ACC112 (cell line): Measurements from ENCODE around the gene HBP1.
A peak's percentile ranks its signal among the peaks of the same experiment; 100 is the strongest.

Experiments
- H2AFZ ChIP-seq: fragments of 200-600 bp; sonication (generic); one replicate; pipeline ENCODE4 v1.6.0; 2017; ENCODE audit warnings: antibody characterized with exemption, low read length; ENCODE audit not compliant: unreplicated experiment
- H3K27ac ChIP-seq: fragments of 200-600 bp; sonication (generic); 2 replicates; pipeline ENCODE4 v1.5.1; 2014; ENCODE audit warnings: low read depth, mild to moderate bottlenecking, antibody characterized with exemption, low read length, moderate library complexity
- H3K27me3 ChIP-seq: fragments of 200-600 bp; sonication (generic); 2 replicates; pipeline ENCODE4 v1.6.1; 2014; ENCODE audit warnings: mild to moderate bottlenecking, antibody characterized with exemption, low read length, moderate library complexity, mixed read lengths; ENCODE audit not compliant: insufficient read depth
- H3K36me3 ChIP-seq: fragments of 200-600 bp; sonication (generic); 2 replicates; pipeline ENCODE4 v1.6.1; 2016; ENCODE audit warnings: mild to moderate bottlenecking, antibody characterized with exemption, low read length, moderate library complexity, mixed read lengths; ENCODE audit not compliant: insufficient read depth
- H3K4me1 ChIP-seq: fragments of 200-600 bp; sonication (generic); one replicate; pipeline ENCODE4 v1.6.1; 2016; ENCODE audit warnings: low read length, mixed read lengths; ENCODE audit not compliant: insufficient read depth, unreplicated experiment, control insufficient read depth
- H3K4me3 ChIP-seq: fragments of 200-600 bp; sonication (generic); 2 replicates; pipeline ENCODE4 v1.5.1; 2014; ENCODE audit warnings: mild to moderate bottlenecking, low read depth, low read length
- H3K79me2 ChIP-seq: fragments of 200-600 bp; sonication (generic); one replicate; pipeline ENCODE4 v1.6.0; 2016; ENCODE audit warnings: low read length; ENCODE audit not compliant: control insufficient read depth, unreplicated experiment, insufficient read depth

The HBP1 gene

DNA sequence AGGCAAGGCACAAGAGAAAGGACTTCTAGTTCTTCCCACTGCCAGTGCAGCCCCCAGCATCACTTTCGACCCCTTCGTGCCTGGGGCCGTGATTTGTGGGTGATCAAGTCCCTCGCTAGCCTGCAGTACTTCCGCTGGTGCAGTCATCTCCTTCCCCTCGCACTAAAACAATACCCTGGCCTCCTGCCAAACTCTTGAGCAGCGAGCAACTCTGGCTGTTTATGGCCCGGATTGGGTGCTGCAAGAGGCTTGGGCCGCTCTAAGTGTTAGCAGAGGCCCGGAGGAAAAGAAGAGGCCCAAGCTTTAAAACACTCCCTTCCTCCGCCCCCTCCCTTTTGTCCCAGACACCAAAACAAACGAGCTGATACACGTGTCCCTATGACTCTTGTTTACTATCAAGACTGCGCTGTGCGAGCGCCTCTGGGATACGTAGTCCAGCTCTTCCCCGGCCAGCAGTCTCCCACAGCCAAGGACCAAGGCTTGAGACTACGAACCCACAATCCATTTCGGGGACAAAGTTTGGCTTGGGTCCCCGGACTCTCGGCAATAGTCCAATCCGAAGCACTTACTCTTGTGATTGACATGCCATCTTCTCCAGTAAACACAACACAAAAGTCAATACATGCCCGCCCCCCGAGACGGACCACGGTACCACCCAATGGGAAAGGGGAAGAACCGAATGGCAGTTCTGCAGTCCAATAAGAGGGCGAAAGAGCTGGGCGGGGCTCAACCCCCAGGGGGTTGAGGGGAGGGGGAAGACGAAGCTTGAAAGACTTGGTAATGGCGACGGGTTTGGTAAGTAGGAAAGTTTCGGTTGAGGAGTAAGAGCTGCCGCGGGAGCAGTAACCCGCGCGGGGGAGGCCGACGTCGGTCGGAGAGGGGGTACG, at the start of gene HBP1:
HBP1 (plus strand) TSS at position 771 of the 887 bp plus-strand sequence. CDS start 10,891 bp downstream, outside the sequence.
- peak within 1 kb of the TSS; percentile 71 for H2AFZ ChIP-seq
- H3K27me3 ChIP-seq: no peaks in the 10 kb centered on the region
- H3K36me3 ChIP-seq: no peaks in the 10 kb centered on the region
- peaks cover 29% of the 10 kb centered on the region for H3K4me1 ChIP-seq
- peak within 1 kb of the TSS; percentile 94 for H3K27ac ChIP-seq
- peak within 1 kb of the TSS; percentile 78 for H3K4me3 ChIP-seq
- peaks cover 29% of the 10 kb centered on the region for H3K79me2 ChIP-seq

GRCh38 chr7:107119376-107120105, 49.3 kb upstream of the HBP1 start:
- H3K27ac ChIP-seq: no peak overlapping the region
- H2AFZ ChIP-seq: no peak overlapping the region
- no peaks in the 10 kb centered on the region for H3K27me3 ChIP-seq
- H3K79me2 ChIP-seq: no peaks in the 10 kb centered on the region
- H3K4me3 ChIP-seq: no peak overlapping the region
- H3K4me1 ChIP-seq: peaks cover 8% of the 10 kb centered on the region
- H3K36me3 ChIP-seq: no peaks in the 10 kb centered on the region

DNA sequence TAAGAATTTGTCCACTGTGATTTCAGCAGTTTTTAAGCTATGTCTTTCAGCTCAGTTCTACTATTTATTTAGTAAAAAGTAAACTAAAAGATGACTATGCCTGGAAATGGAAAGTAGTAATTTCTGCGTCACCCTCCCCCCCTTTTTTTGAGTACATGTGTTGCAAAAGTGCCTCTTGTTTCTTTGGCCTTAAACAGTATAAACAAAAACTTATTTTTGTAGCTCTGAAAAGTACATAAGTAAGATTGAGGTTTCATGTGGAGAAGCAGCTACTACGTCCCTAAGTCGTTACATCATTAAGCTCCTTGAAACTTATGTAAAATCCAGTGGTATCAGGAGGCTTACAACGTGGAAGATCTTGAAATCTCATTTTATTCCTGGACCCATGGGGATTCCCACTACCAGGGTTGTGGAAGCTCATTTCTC, 46.3 kb upstream of the HBP1 start:
- H3K4me3 ChIP-seq: no peak overlapping the region
- H2AFZ ChIP-seq: no peak overlapping the region
- no peaks in the 10 kb centered on the region for H3K79me2 ChIP-seq
- H3K4me1 ChIP-seq: peaks cover 8% of the 10 kb centered on the region
- no peak overlapping the region for H3K27ac ChIP-seq
- H3K27me3 ChIP-seq: no peaks in the 10 kb centered on the region
- no peaks in the 10 kb centered on the region for H3K36me3 ChIP-seq

DNA sequence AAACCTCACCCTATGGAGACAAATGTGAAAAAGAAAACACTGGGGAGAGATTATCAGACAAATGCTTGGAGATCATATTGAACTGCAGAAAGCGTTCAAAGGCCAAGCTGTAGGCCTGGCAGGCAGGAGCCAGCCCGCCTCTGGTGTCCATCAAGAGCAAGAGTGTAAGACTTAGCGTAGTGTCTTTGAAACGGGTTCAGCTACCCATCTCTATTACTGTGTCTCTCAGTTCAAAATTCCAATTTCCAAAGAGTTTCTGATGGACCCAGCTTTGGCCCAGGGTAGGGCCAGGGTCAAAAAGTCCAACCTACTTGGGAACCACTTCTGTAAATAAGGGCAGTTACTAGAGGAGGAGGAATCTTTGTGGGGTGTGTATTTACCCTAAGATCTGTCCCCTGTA, 45.4 kb upstream of the HBP1 start:
- no peak overlapping the region for H3K27ac ChIP-seq
- no peaks in the 10 kb centered on the region for H3K79me2 ChIP-seq
- H2AFZ ChIP-seq: no peak overlapping the region
- no peaks in the 10 kb centered on the region for H3K36me3 ChIP-seq
- peaks cover 5% of the 10 kb centered on the region for H3K4me1 ChIP-seq
- no peak overlapping the region for H3K4me3 ChIP-seq
- H3K27me3 ChIP-seq: no peaks in the 10 kb centered on the region

- no peaks in the 10 kb centered on the region for H3K36me3 ChIP-seq
- H3K27ac ChIP-seq: no peak overlapping the region
- H3K27me3 ChIP-seq: no peaks in the 10 kb centered on the region
- no peak overlapping the region for H2AFZ ChIP-seq
- H3K4me1 ChIP-seq: no peaks in the 10 kb centered on the region
- H3K4me3 ChIP-seq: no peak overlapping the region
- H3K79me2 ChIP-seq: no peaks in the 10 kb centered on the region
These were observed 43.3 kb upstream of the HBP1 start for GRCh38 chr7:107125475-107125874.

DNA sequence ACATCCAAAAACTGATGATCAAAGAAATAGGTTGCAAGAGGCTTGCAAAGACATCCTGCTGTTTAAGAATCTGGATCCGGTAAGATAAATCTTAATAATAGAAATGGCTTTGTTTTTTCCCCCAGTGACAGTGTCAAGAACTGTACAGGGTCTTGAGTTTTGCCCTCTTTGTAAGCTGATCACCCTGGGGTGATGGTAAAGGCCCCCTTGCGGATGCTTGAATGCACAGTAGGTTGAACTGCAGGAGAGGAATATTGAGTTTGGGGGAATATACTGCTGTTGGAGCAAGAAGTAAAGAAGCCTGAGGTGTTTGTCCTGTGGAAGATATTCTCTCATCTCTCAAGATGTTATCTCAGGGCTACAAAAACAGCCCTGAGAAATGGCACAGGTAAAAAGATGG, 40.6 kb upstream of the HBP1 start:
- Histone ChIP-seq H3K79me2 (no peaks in the 10 kb centered on the region), H3K4me1 (no peaks in the 10 kb centered on the region), H3K27ac (no peak overlapping the region), H3K4me3 (no peak overlapping the region), H3K27me3 (peaks cover 3% of the 10 kb centered on the region; the same call in 1 of the 2 replicates), H2AFZ (no peak overlapping the region), H3K36me3 (no peaks in the 10 kb centered on the region)

GRCh38 chr7:107128748-107129147, 40.1 kb upstream of the HBP1 start:
- no peaks in the 10 kb centered on the region for H3K36me3 ChIP-seq
- no peaks in the 10 kb centered on the region for H3K79me2 ChIP-seq
- H2AFZ ChIP-seq: no peak overlapping the region
- H3K4me1 ChIP-seq: no peaks in the 10 kb centered on the region
- peaks cover 6% of the 10 kb centered on the region; the same call in 1 of the 2 replicates for H3K27me3 ChIP-seq
- H3K27ac ChIP-seq: no peak overlapping the region
- no peak overlapping the region for H3K4me3 ChIP-seq

DNA sequence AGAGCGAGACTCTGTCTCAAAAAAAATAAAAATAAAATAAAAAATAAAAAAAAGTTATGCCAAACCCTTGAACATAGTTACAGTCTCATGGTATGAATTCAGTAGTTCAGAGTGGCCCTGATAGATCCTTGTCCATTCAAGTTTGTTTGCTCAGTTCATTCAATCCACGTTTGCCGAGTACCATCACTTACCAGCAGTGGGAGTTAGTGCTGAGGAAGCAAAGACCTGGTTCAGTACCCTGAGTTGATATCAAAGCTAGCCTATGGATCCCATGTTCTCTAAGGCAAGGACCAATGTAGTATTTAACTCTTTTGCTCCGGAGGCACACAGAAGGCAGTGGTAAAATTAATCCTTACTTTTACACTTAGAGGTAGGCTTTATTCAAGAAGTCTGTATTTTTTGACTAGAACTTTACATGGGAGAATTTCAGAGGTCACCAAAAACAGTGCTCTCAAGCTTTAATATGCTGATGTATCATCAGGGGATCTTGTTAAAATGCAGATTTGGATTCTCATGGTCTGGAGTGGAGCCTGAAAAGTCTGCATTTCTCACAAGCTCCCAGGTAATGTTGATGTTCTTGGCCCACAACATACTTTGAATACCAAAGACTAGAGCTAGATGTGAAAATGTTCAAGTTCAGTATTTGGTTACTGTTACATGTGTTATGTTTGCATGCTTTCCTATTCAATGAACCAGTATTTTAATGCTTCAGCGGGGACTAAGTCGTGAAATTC, 38.1 kb upstream of the HBP1 start:
- H3K4me3 ChIP-seq: no peak overlapping the region
- no peak overlapping the region for H3K27ac ChIP-seq
- no peaks in the 10 kb centered on the region for H3K36me3 ChIP-seq
- H3K4me1 ChIP-seq: no peaks in the 10 kb centered on the region
- H2AFZ ChIP-seq: no peak overlapping the region
- H3K79me2 ChIP-seq: no peaks in the 10 kb centered on the region
- peaks cover 19% of the 10 kb centered on the region for H3K27me3 ChIP-seq

- H3K79me2 ChIP-seq: no peaks in the 10 kb centered on the region
- H3K4me1 ChIP-seq: no peaks in the 10 kb centered on the region
- no peak overlapping the region for H3K27ac ChIP-seq
- no peak overlapping the region for H2AFZ ChIP-seq
- no peak overlapping the region for H3K4me3 ChIP-seq
- peaks cover 36% of the 10 kb centered on the region for H3K27me3 ChIP-seq
- no peaks in the 10 kb centered on the region for H3K36me3 ChIP-seq
These were observed 35.4 kb upstream of the HBP1 start for GRCh38 chr7:107133396-107133795.

- no peaks in the 10 kb centered on the region for H3K4me1 ChIP-seq
- H2AFZ ChIP-seq: no peak overlapping the region
- H3K27me3 ChIP-seq: peaks cover 29% of the 10 kb centered on the region
- H3K79me2 ChIP-seq: no peaks in the 10 kb centered on the region
- no peak overlapping the region for H3K4me3 ChIP-seq
- H3K36me3 ChIP-seq: no peaks in the 10 kb centered on the region
- no peak overlapping the region for H3K27ac ChIP-seq
These were observed 29.9 kb upstream of the HBP1 start for GRCh38 chr7:107138696-107139420.
